ENCODE measurements around the gene HIP1R. TPM values are rescaled to one million over a fixed set of nuclear protein-coding genes. Genes with fewer than 3 reads are reported as not detected.

HIP1R gene
- polyA plus RNA-seq, 1 experiment: 7.2 TPM

DNA sequence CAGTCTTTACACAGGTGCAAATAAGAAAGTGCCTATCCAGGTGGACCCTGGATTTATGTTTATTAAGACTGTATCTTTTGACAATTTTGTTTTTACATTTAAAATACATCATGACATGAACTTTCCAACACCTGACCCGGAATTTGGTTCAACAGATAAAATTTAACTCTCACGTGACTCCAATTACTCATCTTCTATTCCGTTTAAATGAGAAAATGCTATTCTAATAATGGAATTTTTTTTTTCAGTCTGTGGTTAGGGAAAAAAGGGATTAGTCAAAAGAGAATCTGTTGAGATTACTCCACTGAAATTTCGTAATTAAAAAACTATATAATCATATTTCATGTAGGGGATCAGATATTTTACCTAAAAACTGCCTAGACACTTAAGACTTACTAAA, 49.6 kb downstream of the HIP1R start:
- CTCF ChIA-PET: no interaction called here

DNA sequence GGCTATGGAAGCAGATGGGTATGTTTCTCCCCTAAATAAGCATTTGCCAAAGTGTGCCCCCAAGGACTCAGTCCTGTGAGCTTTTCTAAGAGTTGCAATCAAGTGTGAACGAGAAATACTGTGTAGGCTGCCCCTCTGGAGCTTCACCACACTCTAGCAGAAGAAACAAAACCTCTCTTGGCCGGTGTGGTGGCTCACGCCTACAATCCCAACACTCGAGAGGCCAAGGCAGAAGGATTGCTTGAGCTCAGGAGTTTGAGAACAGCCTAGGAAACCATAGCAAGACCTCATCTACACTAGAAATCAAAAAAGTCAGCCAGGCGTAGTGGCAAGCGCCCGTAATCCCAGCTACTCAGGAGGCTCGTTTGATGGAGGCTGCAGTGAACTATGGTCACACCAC, 50.9 kb downstream of the HIP1R start:
- Histone ChIP-seq H3K9me3 (ENCODE audit: control insufficient read depth, insufficient read depth, low read length) (no peaks in the 10 kb centered on the region), H3K4me3 (ENCODE audit: low read depth, low read length) (no peak overlapping the region), H3K27me3 (ENCODE audit: control insufficient read depth, insufficient read depth, low read length) (no peaks in the 10 kb centered on the region), H3K27ac (ENCODE audit: low read depth, low read length) (no peak overlapping the region)
- CTCF ChIA-PET: interaction anchor here (0.6 to 1.5 kb wide), 2 partner anchors 25 to 40 kb away, joined by 3 read pairs; no protein-coding TSS in a partner anchor
- TF ChIP-seq, protein P1, sequence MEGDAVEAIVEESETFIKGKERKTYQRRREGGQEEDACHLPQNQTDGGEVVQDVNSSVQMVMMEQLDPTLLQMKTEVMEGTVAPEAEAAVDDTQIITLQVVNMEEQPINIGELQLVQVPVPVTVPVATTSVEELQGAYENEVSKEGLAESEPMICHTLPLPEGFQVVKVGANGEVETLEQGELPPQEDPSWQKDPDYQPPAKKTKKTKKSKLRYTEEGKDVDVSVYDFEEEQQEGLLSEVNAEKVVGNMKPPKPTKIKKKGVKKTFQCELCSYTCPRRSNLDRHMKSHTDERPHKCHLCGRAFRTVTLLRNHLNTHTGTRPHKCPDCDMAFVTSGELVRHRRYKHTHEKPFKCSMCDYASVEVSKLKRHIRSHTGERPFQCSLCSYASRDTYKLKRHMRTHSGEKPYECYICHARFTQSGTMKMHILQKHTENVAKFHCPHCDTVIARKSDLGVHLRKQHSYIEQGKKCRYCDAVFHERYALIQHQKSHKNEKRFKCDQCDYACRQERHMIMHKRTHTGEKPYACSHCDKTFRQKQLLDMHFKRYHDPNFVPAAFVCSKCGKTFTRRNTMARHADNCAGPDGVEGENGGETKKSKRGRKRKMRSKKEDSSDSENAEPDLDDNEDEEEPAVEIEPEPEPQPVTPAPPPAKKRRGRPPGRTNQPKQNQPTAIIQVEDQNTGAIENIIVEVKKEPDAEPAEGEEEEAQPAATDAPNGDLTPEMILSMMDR (IDR thresholded peaks at IDR 0.05; ENCODE audit: low read depth, low read length): no peak
- POLR2A ChIA-PET: no interaction called here
- DNase-seq (ENCODE audit: low read depth, low spot score): no peak

More for the DNA sequence above, 49.6 kb downstream of the HIP1R start:
- no peak for DNase-seq (ENCODE audit: low read depth, low spot score)
- Histone ChIP-seq H3K27me3 (ENCODE audit: control insufficient read depth, insufficient read depth, low read length) (no peaks in the 10 kb centered on the region), H3K4me3 (ENCODE audit: low read depth, low read length) (no peak overlapping the region), H3K27ac (ENCODE audit: low read depth, low read length) (no peak overlapping the region), H3K9me3 (ENCODE audit: control insufficient read depth, insufficient read depth, low read length) (no peaks in the 10 kb centered on the region)
- POLR2A ChIA-PET: interaction anchor here (0.7 to 0.8 kb wide), 2 partner anchors 14 to 60 kb away, joined by 3 to 5 read pairs; no protein-coding TSS in a partner anchor
- TF ChIP-seq, protein P1 (IDR thresholded peaks at IDR 0.05; ENCODE audit: low read depth, low read length): no peak

DNA sequence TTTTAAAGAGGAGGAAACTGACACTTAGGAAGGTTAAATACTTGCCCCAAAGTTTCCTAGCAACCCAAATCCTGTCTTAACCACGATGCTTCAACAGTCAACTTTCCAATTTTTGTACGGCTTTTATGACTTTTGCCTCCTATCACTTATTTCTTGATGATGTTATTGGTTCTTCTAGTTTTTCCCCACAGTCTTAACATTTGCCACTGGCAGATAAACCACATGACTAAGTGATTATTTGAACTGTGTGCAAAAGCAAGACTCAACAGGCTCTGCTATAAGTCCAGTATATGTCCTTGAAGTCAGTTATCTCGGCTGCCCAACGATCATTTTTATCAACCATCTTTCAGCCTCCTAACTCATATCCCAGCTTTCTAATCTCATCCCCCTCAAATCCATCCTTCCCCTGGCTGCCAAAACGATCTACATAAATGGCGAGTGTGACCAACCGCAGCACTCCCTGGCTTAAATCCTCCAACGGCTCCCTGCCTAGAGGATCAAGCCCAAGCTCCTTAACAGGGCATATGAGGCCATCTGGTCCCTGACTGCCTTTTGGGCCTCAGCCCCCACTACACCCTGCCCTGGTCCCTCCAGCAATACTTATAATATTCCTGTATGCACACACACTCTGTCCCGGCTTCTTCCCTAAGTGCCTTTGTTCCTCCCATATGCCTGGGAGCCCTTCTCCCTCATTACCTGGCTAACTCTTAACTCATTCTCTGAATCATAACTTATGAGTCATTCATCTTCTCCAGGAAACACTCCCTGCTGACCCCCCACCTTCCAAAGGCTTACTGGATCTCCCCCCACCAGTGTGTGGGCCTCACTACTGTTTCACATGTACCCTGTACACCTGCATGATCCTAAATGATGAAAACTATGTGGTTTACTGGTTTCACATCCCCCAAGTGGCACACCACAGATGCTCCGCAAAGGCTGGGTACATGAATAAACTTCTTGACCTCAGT, 51.9 kb downstream of the HIP1R start:
- no peaks in the 10 kb centered on the region for H3K27me3 ChIP-seq (ENCODE audit: control insufficient read depth, insufficient read depth, low read length)
- POLR2A ChIA-PET: no interaction called here
- no peak overlapping the region for H3K4me3 ChIP-seq (ENCODE audit: low read depth, low read length)
- no peak for DNase-seq (ENCODE audit: low read depth, low spot score)
- H3K27ac ChIP-seq (ENCODE audit: low read depth, low read length): peak overlapping the region; percentile 76
- CTCF ChIA-PET: interaction anchor here (1.5 kb wide), 1 partner anchor 26 kb away, joined by 3 read pairs; no protein-coding TSS in a partner anchor
- TF ChIP-seq, protein P1 (IDR thresholded peaks at IDR 0.05; ENCODE audit: low read depth, low read length): no peak
- H3K9me3 ChIP-seq (ENCODE audit: control insufficient read depth, insufficient read depth, low read length): no peaks in the 10 kb centered on the region

DNA sequence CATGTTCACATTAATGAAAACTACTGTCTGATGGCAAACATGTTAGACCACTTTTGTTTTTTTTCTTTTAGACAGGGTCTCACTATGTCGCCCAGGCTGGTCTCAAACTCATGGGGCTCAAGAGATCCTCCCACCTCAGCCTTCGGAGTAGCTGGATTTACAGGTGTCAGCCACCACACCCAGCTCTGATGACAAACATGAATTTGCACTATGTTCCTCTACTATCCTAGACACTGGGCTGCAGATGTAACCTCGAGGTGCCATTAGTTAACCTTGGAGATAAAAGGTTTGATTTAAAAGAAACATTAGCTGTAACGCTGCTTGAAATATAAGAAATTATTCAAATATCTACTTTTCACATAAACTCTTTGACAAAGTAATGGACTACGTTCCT, 52.6 kb downstream of the HIP1R start:
- DNase-seq (ENCODE audit: low read depth, low spot score): no peak
- Histone ChIP-seq H3K27ac (ENCODE audit: low read depth, low read length) (peak overlapping the region; percentile 76), H3K9me3 (ENCODE audit: control insufficient read depth, insufficient read depth, low read length) (no peaks in the 10 kb centered on the region), H3K27me3 (ENCODE audit: control insufficient read depth, insufficient read depth, low read length) (no peaks in the 10 kb centered on the region), H3K4me3 (ENCODE audit: low read depth, low read length) (no peak overlapping the region)
- ChIA-PET POLR2A (no interaction called here), CTCF (no interaction called here)
- TF ChIP-seq, protein P1 (IDR thresholded peaks at IDR 0.05; ENCODE audit: low read depth, low read length): no peak

DNA sequence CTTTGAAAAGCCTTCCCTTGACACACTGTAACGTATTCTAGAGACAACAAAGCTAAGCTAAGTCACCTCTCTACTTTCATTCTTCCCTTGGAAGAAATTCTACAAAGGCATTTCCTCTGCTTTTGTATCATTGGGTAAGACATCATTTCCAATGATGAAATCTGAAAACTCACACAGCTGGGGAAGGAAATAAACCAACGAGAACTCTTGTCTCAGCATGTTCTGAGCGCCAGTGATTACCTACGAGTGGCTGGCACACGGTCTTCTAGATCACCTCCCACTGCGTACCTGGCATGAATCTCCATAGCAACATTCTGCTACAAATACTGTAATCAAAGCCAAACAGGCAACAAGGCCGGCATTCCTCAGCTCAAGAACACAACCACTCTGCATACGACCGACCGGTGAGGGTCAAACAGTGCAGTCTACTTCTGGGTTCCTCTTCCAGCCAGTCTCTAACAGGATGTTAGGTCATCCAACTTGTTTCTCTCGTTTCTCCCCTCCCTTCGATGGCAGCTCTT, 53.0 kb downstream of the HIP1R start:
- TF ChIP-seq, protein P1 (IDR thresholded peaks at IDR 0.05; ENCODE audit: low read depth, low read length): no peak
- CTCF ChIA-PET: no interaction called here
- no peak overlapping the region for H3K4me3 ChIP-seq (ENCODE audit: low read depth, low read length)
- H3K27ac ChIP-seq (ENCODE audit: low read depth, low read length): peak overlapping the region; percentile 85
- H3K9me3 ChIP-seq (ENCODE audit: control insufficient read depth, insufficient read depth, low read length): no peaks in the 10 kb centered on the region
- POLR2A ChIA-PET: interaction anchor here (1.0 kb wide), 1 partner anchor 344 kb away, joined by 3 read pairs; the partner anchor contains the start of gene MPHOSPH9
- DNase-seq (ENCODE audit: low read depth, low spot score): no peak
- no peaks in the 10 kb centered on the region for H3K27me3 ChIP-seq (ENCODE audit: control insufficient read depth, insufficient read depth, low read length)
